ENCODE results near the gene PPIA. TPM values are rescaled to one million over a fixed set of nuclear protein-coding genes. Genes with fewer than 3 reads are reported as not detected.

PPIA gene
- total RNA-seq, 2 donors from 2014 or later, result 957 to 1,544 TPM

GRCh38 chr7:44755698-44756627 is 40.5 kb upstream of the PPIA start:
- H3K4me1 ChIP-seq (replicated peaks), result peaks cover 9% of the 10 kb centered on the region
- intact Hi-C loops (cut with DNase I), result no loop called here
- WGBS, result 55% methylated on average over 14 of the region's 17 CpGs
- no peak overlapping the region for H3K4me3 ChIP-seq
- H3K36me3 ChIP-seq, result no peaks in the 10 kb centered on the region
- DNase-seq (ENCODE audit: low spot score), result no peak
- TF ChIP-seq CTCF (IDR thresholded peaks at IDR 0.05) (no peak), POLR2A (IDR thresholded peaks at IDR 0.05) (no peak), POLR2AphosphoS5 (IDR thresholded peaks at IDR 0.05) (no peak)
- H3K27ac ChIP-seq, result peak overlapping the region; percentile 2 to 9
- no peaks in the 10 kb centered on the region for H3K9me3 ChIP-seq
- H3K27me3 ChIP-seq (replicated peaks; ENCODE audit: insufficient read depth), result no peaks in the 10 kb centered on the region

- DNase-seq (ENCODE audit: low spot score), result no peak
- no peaks in the 10 kb centered on the region for H3K9me3 ChIP-seq
- 54% methylated on average over 12 of the region's 12 CpGs for WGBS
- H3K27me3 ChIP-seq (replicated peaks; ENCODE audit: insufficient read depth), result no peaks in the 10 kb centered on the region
- peaks cover 9% of the 10 kb centered on the region for H3K4me1 ChIP-seq (replicated peaks)
- no peak for TF ChIP-seq POLR2A (IDR thresholded peaks at IDR 0.05)
- no peak for TF ChIP-seq CTCF (IDR thresholded peaks at IDR 0.05)
- no peak for TF ChIP-seq POLR2AphosphoS5 (IDR thresholded peaks at IDR 0.05)
- intact Hi-C loops (cut with DNase I), result no loop called here
- H3K27ac ChIP-seq, result no peak overlapping the region
- no peaks in the 10 kb centered on the region for H3K36me3 ChIP-seq
- H3K4me3 ChIP-seq, result no peak overlapping the region
Measured at GRCh38 chr7:44756904-44757303, 39.6 kb upstream of the PPIA start.

GRCh38 chr7:44757311-44757710 is 39.2 kb upstream of the PPIA start:
- H3K36me3 ChIP-seq, result no peaks in the 10 kb centered on the region
- TF ChIP-seq POLR2A (IDR thresholded peaks at IDR 0.05) (no peak), POLR2AphosphoS5 (IDR thresholded peaks at IDR 0.05) (no peak), CTCF (IDR thresholded peaks at IDR 0.05) (no peak)
- no peak for DNase-seq (ENCODE audit: low spot score)
- H3K4me1 ChIP-seq (replicated peaks), result peaks cover 9% of the 10 kb centered on the region
- 20% methylated on average over 2 of the region's 10 CpGs for WGBS
- H3K27ac ChIP-seq, result no peak overlapping the region
- intact Hi-C loops (cut with DNase I), result no loop called here
- no peaks in the 10 kb centered on the region for H3K9me3 ChIP-seq
- no peaks in the 10 kb centered on the region for H3K27me3 ChIP-seq (replicated peaks; ENCODE audit: insufficient read depth)
- no peak overlapping the region for H3K4me3 ChIP-seq

- intact Hi-C loops (cut with DNase I), result no loop called here
- 81% methylated on average over 7 of the region's 7 CpGs for WGBS
- H3K4me3 ChIP-seq, result no peak overlapping the region
- H3K27ac ChIP-seq, result no peak overlapping the region
- peaks cover 9% of the 10 kb centered on the region for H3K4me1 ChIP-seq (replicated peaks)
- TF ChIP-seq POLR2AphosphoS5 (IDR thresholded peaks at IDR 0.05) (no peak), CTCF (IDR thresholded peaks at IDR 0.05) (no peak), POLR2A (IDR thresholded peaks at IDR 0.05) (no peak)
- no peaks in the 10 kb centered on the region for H3K9me3 ChIP-seq
- H3K36me3 ChIP-seq, result no peaks in the 10 kb centered on the region
- DNase-seq (ENCODE audit: low spot score), result no peak
- H3K27me3 ChIP-seq (replicated peaks; ENCODE audit: insufficient read depth), result no peaks in the 10 kb centered on the region
Measured at GRCh38 chr7:44757739-44758138, 38.7 kb upstream of the PPIA start.

- DNase-seq (ENCODE audit: low spot score), result no peak
Measured at GRCh38 chr7:44759246-44759645, 37.2 kb upstream of the PPIA start.

More at GRCh38 chr7:44759246-44759645, 37.2 kb upstream of the PPIA start:
- Histone ChIP-seq H3K4me1 (replicated peaks) (peaks cover 9% of the 10 kb centered on the region), H3K27me3 (replicated peaks; ENCODE audit: insufficient read depth) (no peaks in the 10 kb centered on the region), H3K27ac (no peak overlapping the region), H3K4me3 (no peak overlapping the region), H3K9me3 (no peaks in the 10 kb centered on the region), H3K36me3 (peaks cover 0 to 8% of the 10 kb centered on the region in 2 donors)
- intact Hi-C loops (cut with DNase I), result no loop called here
- no peak for TF ChIP-seq CTCF (IDR thresholded peaks at IDR 0.05)
- no peak for TF ChIP-seq POLR2AphosphoS5 (IDR thresholded peaks at IDR 0.05)
- TF ChIP-seq POLR2A (IDR thresholded peaks at IDR 0.05), result no peak
- WGBS, result 90% methylated on average over 9 of the region's 9 CpGs

Data from prostate gland (tissue), 2 donors.